Measurements from ENCODE around the gene ANK2.
"Not testable (repeated sequence)": the region's sequence is repeated elsewhere in the genome, so short reads cannot be mapped to it uniquely, and the experiment has no call there.

The ANK2 gene

GRCh38 chr4:113222471-113222870 lies 173.0 kb downstream of the ANK2 start:
- no peak for DNase-seq

GRCh38 chr4:113223001-113223400 lies 173.5 kb downstream of the ANK2 start:
- no peak for DNase-seq

GRCh38 chr4:113232194-113232593 lies 182.7 kb downstream of the ANK2 start:
- no peak for DNase-seq

GRCh38 chr4:113236916-113237315 lies 187.5 kb downstream of the ANK2 start:
- DNase-seq = no peak

DNA sequence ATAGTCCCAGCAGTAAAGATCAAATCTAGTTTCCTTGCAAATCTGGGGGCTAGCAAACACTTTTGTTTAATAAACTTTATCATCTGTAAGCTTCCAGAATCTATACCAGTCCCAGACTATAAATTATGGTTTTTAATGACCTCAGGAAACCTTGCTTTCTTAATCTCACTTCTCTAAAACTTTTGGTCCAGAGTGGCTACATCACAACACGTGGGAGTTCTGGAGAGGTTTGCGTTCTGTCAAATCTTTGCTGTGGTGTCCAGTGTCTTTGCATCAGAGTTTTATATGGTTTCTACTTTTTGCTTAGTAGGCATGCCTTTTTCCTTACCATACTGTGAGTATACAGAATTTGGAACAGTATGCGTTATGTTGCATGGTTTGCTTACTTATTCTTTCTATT lies 193.9 kb downstream of the ANK2 start:
- DNase-seq = no peak

- not testable (repeated sequence) for DNase-seq
These were observed 195.3 kb downstream of the ANK2 start for GRCh38 chr4:113244747-113245146.

DNA sequence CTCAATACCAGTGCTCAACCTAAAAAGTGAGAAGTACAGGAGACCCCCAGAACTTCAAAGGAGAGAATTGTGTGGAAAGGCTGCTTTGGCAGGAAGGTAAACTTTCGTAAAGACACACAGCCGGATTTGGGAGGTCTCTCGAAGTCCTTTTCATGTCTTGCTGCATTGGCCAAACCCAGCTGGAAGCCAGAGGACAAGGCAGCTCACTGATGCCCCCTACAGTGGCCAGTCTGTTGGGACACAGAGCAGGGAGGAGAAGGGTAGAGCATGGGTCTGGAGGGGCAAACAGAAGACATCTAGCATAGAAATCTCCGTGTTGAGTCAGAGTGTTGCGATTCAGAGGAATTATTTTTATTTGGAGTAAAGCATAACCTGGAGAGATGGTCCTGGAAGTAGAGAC lies 198.9 kb downstream of the ANK2 start:
- DNase-seq = no peak

GRCh38 chr4:113255628-113256027 lies 206.2 kb downstream of the ANK2 start:
- no peak for DNase-seq

DNA sequence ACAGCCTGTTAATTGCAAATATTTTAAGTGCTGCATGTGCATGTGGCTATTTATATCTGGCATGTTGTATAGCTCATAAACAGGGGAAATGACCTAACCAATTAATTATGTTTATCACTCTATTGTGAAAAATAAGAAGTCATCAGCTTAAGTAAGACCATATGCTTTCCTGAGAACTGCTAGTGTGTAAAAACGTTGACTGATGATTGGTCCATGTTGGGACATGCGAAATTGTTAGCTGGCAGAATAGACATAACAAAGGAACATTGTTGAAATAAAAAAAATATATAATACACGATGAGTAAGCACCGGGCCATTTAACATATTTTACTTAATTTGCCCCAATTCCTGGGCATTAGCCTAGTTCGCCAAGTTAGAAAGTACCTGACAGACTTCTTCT lies 207.5 kb downstream of the ANK2 start:
- DNase-seq = no peak

DNA sequence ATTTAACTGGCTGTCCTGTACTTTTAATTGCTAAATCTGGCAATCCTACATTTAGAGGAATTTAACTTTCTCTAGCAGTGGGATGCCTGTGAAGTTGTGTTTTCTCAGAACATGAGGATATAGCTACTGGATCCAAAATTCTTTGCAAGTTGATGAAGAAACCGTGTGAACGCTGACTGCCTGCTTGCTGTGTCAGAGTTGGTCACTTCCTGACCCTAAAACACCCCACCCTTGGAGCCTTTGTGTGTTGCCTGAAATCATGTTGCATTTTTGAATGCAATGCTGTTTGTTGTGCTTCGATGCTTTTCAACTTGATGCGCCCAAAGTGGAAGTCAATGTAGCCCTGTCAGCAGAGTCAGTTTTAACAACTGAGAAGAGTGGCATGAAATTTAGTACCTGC lies 211.2 kb downstream of the ANK2 start:
- no peak for DNase-seq

DNA sequence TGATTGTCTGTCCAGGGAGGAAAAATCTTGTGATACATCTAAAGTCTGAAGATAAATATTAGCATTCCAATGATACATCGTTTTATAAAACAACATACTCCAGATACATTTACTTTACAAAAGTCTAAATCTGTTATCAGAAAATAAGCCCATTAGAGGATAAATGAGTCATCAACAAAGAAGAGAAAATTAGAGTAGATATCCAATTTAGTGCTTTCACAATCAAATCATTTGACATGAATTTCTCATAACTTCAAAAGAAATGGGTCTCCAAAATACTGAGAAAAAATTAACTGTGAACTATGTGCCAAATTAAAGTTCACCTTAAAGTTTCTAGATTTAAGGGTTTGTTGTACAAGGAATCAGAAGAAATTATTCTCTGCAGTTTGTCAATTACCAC lies 213.8 kb downstream of the ANK2 start:
- DNase-seq = no peak

DNA sequence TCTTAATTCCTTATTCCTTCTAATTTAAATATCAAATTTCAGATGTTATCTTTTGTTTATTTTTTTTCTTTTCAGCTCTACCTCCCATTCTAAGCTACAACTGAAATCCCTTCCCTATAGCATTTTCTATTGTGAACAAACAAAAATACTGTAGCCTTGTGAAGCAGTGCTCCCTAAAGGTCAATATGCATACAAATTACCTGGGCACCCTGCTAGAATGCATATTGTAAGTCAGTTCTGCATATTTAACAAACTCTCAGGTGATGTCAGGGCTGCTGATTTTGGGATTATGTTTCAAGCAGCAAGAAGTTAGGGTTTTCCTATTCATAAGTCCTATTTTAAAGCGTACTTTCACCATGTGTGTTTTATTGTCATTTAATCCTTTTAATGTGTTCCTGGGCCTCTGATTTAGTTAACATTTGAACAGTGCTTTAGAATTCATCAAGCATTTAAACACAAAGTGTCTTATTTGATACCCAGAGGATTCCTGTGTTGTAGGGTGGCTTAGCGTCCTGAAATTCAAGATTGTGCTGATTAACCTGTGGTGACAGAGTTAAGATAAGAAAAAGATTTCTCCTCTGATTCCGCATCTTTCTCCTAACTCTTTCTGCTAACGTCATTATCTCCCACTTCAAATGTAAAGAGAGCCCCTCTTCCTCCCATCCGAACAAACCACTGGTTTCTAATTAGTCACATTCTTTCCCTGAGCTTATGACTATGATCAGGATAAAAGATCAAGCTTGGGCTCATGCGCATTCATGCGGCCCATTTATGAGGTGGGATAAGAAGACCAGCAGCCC lies 221.3 kb downstream of the ANK2 start:
- no peak for DNase-seq

GRCh38 chr4:113272523-113272922 lies 223.1 kb downstream of the ANK2 start:
- no peak for DNase-seq

DNA sequence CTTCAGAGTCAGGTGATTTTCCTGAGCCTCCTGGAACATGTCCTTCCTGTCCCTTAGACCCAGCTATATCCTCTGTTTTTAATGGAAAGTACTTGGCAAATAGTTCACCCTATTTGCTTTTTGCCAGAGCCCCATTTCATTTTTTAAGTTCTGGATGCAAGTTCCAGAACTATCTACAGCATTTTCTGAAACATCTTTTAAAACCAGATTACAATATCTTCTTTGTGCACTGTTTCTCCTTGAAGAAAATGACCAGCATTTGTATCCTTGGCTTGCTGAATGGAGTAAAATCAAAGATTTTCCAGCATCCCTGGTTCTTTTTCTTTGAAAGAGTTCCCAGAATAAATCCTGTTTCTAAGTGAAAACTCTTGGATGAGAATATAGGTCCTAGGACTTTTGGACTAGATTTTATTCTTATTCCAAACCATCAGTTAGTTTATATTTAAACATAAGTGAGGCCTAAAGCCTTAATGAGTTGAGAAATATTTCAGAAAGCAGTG lies 224.3 kb downstream of the ANK2 start:
- no peak for DNase-seq

- no peak for DNase-seq
These were observed 227.2 kb downstream of the ANK2 start for GRCh38 chr4:113276464-113277170.

DNA sequence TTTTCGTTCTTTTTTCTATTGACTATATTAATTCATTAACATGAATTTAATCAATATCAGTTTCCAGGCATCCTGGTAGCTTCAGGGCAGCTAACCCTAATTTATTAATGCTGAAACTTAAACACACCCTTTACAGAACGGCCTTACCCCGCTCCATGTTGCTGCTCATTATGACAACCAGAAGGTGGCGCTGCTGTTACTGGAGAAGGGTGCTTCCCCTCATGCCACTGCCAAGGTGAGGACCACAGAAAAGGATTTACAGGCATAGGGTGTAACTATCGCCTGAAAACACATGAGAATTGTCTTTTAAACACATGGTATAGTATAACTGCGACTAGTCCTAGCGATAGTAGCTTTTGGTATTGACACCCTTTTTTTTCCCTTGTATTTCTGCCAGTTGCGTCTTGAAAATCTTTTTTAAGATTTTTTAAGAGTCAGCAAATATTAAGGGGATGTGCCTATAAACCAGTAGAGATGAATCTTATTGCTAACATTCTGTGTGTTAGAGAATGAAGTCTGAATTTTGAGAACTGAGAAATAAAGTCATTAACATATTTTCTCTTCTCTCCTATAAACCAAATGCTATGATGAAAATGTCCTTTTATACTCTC lies 229.0 kb downstream of the ANK2 start:
- DNase-seq = peak; percentile 7 to 38

DNA sequence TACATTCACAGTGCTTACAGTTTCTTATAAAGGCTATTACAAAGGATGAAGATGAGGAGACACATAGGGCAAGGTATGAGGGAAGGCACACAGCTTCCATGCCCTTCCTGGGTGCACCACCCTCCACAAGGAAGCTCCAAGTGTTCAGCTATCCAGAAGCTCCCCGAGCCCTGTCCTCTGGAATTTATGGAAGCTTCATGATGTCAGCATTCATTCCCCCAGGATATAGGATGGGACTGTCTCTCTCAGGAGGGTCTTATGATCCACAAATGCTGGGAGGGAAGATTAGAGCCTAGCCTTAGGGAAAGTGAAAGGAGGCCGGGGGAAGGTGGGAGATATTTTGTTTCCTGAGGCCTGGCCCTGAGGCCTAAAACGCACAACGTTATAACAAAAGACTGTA lies 236.0 kb downstream of the ANK2 start:
- DNase-seq = no peak

GRCh38 chr4:113288257-113288656 lies 238.8 kb downstream of the ANK2 start:
- DNase-seq = no peak

DNA sequence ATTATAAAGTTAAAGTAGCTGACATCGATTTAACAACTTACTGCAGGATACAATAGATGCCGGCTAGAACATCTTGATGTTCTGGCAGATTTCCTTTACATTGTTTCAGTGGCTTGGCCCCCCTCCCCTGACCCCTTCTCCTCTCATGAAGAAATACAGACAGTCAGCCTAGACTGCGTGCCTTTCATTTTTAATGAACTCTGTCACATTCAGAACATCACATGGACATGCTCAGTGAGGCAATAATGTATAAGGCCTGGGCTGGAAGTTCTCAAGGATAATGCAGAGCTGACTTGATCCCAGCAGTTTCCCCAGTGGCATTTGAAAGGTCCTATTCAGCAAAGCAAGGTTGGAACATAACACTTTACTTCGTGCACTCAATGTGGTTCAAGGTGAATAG lies 239.2 kb downstream of the ANK2 start:
- no peak for DNase-seq

DNA sequence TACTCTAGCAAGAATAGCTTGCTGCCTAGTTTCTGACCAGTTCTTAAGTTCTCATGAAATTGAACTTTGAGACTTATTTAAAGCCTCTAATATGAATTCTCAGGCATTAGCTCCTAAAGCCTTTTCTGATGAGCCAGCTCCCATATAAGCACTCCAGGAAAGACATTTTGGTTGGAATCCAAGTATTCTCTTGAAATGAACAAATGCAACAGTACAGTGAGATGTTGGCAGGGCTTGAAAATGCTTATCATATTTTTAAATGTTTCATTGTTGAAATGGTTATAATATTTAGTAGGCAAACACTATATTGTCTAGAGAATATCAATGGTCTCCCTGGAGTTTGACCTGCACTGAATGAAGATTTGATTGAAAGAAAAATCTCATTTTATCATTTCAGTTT lies 240.3 kb downstream of the ANK2 start:
- no peak for DNase-seq

- DNase-seq = no peak
These were observed 241.2 kb downstream of the ANK2 start for GRCh38 chr4:113290666-113291065.

GRCh38 chr4:113292371-113293042 lies 243.1 kb downstream of the ANK2 start:
- no peak for DNase-seq

DNA sequence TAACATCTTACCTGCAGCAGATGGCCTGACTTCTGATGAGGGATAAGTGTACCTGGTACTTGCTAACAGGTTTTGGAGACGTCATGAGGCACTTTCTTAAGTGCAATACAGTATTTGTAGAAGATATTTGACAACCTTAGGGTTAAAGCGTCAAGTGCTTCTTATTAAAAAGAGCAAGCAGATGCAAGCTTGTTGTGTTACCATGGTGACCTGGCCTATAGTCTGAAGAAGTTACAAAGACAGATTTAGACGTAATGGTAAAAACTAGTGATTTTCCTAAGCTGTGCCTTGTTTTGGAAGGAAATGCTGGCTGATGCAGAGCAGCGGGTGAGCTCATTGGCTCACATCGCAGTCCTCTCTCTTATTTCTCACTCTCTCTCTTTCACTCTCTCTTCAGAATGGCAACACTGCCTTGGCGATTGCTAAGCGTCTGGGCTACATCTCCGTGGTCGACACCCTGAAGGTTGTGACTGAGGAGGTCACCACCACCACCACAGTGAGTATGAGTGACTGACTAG lies 243.6 kb downstream of the ANK2 start:
- DNase-seq = no peak
